ENCODE measurements around the gene AP2A1. TPM values are rescaled to one million over a fixed set of nuclear protein-coding genes. Genes with fewer than 3 reads are reported as not detected.

AP2A1 gene
- total and polyA plus RNA-seq, 10 of the 15 experiments (the other 5 are each of a cell fraction or from before 2014, with no cell fraction given): 0.68 to 78.8 (median 33.8) TPM

DNA sequence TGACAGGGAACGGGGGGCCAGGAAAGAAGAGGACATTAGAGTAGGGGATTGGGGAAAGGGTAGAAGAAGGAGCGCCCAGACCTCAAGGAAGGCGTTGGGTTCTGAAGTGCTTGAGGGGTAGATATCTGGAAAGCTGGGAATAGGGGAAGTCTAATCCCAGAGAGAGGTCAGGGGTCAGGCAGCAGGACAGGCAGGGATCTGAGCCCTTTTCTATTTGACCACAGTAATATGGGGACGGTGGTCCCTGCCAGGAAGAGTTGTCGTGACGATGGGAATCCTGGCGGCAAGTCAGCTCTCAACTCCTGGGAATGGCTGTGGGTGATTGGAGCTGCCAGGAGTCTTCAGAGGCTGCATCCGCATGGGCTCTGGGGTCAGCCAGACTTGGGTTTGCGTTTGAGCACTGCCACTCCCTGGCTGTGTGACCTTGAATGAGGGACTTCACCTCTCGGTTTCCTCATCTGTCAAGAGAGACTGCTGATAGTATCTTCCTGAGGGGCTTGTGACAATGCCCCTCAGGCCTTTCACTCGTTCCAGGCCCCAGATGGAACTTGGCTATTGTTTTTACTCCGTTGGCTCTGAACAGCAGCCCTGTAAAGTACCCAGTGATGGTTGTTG lies 1.3 kb downstream of the AP2A1 start (continued):
- TF ChIP-seq, protein P1, sequence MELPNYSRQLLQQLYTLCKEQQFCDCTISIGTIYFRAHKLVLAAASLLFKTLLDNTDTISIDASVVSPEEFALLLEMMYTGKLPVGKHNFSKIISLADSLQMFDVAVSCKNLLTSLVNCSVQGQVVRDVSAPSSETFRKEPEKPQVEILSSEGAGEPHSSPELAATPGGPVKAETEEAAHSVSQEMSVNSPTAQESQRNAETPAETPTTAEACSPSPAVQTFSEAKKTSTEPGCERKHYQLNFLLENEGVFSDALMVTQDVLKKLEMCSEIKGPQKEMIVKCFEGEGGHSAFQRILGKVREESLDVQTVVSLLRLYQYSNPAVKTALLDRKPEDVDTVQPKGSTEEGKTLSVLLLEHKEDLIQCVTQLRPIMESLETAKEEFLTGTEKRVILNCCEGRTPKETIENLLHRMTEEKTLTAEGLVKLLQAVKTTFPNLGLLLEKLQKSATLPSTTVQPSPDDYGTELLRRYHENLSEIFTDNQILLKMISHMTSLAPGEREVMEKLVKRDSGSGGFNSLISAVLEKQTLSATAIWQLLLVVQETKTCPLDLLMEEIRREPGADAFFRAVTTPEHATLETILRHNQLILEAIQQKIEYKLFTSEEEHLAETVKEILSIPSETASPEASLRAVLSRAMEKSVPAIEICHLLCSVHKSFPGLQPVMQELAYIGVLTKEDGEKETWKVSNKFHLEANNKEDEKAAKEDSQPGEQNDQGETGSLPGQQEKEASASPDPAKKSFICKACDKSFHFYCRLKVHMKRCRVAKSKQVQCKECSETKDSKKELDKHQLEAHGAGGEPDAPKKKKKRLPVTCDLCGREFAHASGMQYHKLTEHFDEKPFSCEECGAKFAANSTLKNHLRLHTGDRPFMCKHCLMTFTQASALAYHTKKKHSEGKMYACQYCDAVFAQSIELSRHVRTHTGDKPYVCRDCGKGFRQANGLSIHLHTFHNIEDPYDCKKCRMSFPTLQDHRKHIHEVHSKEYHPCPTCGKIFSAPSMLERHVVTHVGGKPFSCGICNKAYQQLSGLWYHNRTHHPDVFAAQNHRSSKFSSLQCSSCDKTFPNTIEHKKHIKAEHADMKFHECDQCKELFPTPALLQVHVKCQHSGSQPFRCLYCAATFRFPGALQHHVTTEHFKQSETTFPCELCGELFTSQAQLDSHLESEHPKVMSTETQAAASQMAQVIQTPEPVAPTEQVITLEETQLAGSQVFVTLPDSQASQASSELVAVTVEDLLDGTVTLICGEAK (IDR thresholded peaks at IDR 0.05; ENCODE audit: borderline replicate concordance): no peak
- no peak for TF ChIP-seq FOS (IDR thresholded peaks at IDR 0.05; ENCODE audit: borderline replicate concordance, extremely low read depth, insufficient read length)
- no peak for TF ChIP-seq NBN (IDR thresholded peaks at IDR 0.05)
- TF ChIP-seq IKZF1 (conservative IDR thresholded peaks at IDR 0.05): no peak
- no peak for TF ChIP-seq MTA2 (IDR thresholded peaks at IDR 0.05; ENCODE audit: low read depth)
- TF ChIP-seq ZBED1 (IDR thresholded peaks at IDR 0.05; ENCODE audit: borderline replicate concordance): no peak

DNA sequence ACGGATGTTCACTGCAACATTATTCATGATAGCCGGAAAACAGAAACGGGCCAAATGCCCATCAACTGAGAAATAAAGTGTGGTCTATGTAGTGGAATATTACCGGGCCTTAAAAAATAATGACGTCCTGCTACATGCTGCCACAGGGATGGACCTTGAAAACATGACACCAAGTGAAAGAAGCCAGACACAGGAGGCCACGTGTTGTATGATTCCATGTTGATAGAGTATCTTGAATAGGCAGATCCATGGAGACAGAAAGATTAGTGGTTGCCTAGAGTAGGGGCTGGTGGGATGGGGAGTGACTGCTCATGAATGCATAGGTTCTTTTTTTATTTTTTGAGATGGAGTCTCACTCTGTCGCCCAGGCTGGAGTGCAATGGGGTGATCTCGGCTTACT lies 3.7 kb downstream of the AP2A1 start:
- ChIA-PET SMC1A (ENCODE audit: uncharacterized antibody, unreplicated experiment) (no interaction called here), RAD21 (ENCODE audit: unreplicated experiment) (no interaction called here), POLR2A (no interaction called here), CTCF (no interaction called here)
- in situ Hi-C loops (cut with MboI) (no loop called here), intact Hi-C loops (cut with micrococcal nuclease; ENCODE audit: unreplicated experiment) (no loop called here)
- DNase-seq (ENCODE audit: low read depth, low spot score): no peak
- Histone ChIP-seq H2AFZ (ENCODE audit: control insufficient read depth, low read depth, low read length) (no peak overlapping the region), H3K4me2 (ENCODE audit: control insufficient read depth, insufficient read depth) (no peak overlapping the region), H3K9me3 (replicated peaks; ENCODE audit: control insufficient read depth, insufficient read depth, low read length) (no peaks in the 10 kb centered on the region), H3K27me3 (replicated peaks in 1 of 2; ENCODE audit: control insufficient read depth in 2 of 2, insufficient read depth in 2 of 2, low read length in 1 of 2) (no peaks in the 10 kb centered on the region), H3K4me3 (no peak overlapping the region), H3K4me1 (ENCODE audit: control insufficient read depth, insufficient read depth, low read length) (peaks cover 14% of the 10 kb centered on the region; the same call in 1 of the 2 replicates), H3K9ac (ENCODE audit: control insufficient read depth, insufficient read depth, low read length) (no peak overlapping the region), H3K79me2 (ENCODE audit: control insufficient read depth, insufficient read depth, low read length) (peaks cover 24% of the 10 kb centered on the region), H3K27ac (ENCODE audit: control insufficient read depth, insufficient read depth) (no peak overlapping the region), H4K20me1 (ENCODE audit: control insufficient read depth, insufficient read depth) (no peaks in the 10 kb centered on the region), H3K36me3 (ENCODE audit: control insufficient read depth in 2 of 2, insufficient read depth in 2 of 2, low read length in 1 of 2) (peaks cover 0 to 2% of the 10 kb centered on the region in 2 experiments; a peak in 1 of 4 replicates)
- ATAC-seq: no peak
- WGBS (ENCODE audit: insufficient coverage, insufficient replicate concordance, low lambda C conversion rate, missing lambda C conversion rate): 98% methylated on average over 8 of the region's 8 CpGs
- no TSS peak for BruUV-seq (replicated peaks)
- FAIRE-seq: no peak
- TF ChIP-seq BMI1 (IDR thresholded peaks at IDR 0.05; ENCODE audit: borderline replicate concordance) (no peak), ZNF24 (IDR thresholded peaks at IDR 0.05) (no peak), DPF2 (IDR thresholded peaks at IDR 0.05) (no peak), ASH2L (IDR thresholded peaks at IDR 0.05; ENCODE audit: borderline replicate concordance, low read depth) (no peak), SMC3 (IDR thresholded peaks at IDR 0.05; ENCODE audit: borderline replicate concordance, low read length) (no peak), ZNF622 (IDR thresholded peaks at IDR 0.05) (no peak)
- TF ChIP-seq, protein P2, sequence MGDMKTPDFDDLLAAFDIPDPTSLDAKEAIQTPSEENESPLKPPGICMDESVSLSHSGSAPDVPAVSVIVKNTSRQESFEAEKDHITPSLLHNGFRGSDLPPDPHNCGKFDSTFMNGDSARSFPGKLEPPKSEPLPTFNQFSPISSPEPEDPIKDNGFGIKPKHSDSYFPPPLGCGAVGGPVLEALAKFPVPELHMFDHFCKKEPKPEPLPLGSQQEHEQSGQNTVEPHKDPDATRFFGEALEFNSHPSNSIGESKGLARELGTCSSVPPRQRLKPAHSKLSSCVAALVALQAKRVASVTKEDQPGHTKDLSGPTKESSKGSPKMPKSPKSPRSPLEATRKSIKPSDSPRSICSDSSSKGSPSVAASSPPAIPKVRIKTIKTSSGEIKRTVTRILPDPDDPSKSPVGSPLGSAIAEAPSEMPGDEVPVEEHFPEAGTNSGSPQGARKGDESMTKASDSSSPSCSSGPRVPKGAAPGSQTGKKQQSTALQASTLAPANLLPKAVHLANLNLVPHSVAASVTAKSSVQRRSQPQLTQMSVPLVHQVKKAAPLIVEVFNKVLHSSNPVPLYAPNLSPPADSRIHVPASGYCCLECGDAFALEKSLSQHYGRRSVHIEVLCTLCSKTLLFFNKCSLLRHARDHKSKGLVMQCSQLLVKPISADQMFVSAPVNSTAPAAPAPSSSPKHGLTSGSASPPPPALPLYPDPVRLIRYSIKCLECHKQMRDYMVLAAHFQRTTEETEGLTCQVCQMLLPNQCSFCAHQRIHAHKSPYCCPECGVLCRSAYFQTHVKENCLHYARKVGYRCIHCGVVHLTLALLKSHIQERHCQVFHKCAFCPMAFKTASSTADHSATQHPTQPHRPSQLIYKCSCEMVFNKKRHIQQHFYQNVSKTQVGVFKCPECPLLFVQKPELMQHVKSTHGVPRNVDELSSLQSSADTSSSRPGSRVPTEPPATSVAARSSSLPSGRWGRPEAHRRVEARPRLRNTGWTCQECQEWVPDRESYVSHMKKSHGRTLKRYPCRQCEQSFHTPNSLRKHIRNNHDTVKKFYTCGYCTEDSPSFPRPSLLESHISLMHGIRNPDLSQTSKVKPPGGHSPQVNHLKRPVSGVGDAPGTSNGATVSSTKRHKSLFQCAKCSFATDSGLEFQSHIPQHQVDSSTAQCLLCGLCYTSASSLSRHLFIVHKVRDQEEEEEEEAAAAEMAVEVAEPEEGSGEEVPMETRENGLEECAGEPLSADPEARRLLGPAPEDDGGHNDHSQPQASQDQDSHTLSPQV (IDR thresholded peaks at IDR 0.05): no peak

Measured in GM12878 (cell line).